Measurements from ENCODE around the gene NADSYN1.

- TF ChIP-seq, protein P1, sequence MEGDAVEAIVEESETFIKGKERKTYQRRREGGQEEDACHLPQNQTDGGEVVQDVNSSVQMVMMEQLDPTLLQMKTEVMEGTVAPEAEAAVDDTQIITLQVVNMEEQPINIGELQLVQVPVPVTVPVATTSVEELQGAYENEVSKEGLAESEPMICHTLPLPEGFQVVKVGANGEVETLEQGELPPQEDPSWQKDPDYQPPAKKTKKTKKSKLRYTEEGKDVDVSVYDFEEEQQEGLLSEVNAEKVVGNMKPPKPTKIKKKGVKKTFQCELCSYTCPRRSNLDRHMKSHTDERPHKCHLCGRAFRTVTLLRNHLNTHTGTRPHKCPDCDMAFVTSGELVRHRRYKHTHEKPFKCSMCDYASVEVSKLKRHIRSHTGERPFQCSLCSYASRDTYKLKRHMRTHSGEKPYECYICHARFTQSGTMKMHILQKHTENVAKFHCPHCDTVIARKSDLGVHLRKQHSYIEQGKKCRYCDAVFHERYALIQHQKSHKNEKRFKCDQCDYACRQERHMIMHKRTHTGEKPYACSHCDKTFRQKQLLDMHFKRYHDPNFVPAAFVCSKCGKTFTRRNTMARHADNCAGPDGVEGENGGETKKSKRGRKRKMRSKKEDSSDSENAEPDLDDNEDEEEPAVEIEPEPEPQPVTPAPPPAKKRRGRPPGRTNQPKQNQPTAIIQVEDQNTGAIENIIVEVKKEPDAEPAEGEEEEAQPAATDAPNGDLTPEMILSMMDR (conservative IDR thresholded peaks at IDR 0.05; ENCODE audit: low read depth in 2 of 2) = no peak
- TF ChIP-seq EZH2phosphoT487 (IDR thresholded peaks at IDR 0.05; ENCODE audit: unreplicated experiment) (no peak), JUNB (IDR thresholded peaks at IDR 0.05; ENCODE audit: unreplicated experiment) (no peak)
Observed at GRCh38 chr11:71483692-71484091, 30.7 kb downstream of the NADSYN1 start.

Data from GM23338 (cell line).